Embryonic facial prominence (tissue), 1 donor: ENCODE results near the gene EIF4E1B.

Experiments
- DNase-seq: peaks from one replicate; pipeline ENCODE4 v3.0.0-alpha.2; 2016; ENCODE audit errors: extremely low spot score

EIF4E1B gene

DNA sequence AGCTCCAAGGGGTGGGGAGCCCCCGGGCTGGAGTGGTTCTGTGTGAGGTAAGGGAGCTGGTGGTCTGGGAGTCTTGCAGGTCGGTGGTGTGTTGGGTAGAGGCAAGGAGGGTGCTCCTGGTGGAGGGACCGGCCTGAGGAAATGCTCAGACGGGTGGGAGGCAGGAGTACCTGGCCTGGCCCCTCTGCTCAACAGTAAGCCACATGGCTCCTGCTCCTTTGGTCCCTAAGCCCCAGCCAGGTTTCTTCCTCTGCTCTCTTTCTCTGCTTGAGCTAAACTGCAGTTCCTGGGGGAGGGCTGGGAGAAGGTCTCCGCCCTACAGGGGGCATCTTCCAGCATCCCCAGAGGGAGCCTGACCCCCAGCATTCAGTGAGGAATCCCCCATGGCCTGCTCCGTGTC lies 34.0 kb downstream of the EIF4E1B start:
- no peak for DNase-seq

DNA sequence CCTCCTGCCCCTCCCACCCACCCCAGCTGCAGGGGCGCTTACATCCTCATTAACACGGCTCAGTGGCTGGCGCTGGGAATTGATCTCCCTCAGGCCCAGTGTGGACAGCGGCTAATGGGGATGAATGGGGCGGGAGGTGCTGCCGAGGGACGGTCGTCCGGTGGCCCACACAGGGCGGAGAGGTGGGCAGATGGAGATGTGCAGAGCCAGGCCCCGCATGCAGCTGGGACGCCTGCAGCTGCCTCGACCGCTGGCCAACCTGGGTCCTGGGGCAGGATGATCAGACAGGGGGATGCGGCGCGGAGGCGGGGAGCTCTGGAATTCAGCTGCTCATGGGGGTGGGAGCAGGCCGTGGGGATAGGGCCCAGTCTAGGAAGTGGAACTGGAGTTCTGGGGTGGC lies 34.4 kb downstream of the EIF4E1B start:
- DNase-seq = no peak

DNA sequence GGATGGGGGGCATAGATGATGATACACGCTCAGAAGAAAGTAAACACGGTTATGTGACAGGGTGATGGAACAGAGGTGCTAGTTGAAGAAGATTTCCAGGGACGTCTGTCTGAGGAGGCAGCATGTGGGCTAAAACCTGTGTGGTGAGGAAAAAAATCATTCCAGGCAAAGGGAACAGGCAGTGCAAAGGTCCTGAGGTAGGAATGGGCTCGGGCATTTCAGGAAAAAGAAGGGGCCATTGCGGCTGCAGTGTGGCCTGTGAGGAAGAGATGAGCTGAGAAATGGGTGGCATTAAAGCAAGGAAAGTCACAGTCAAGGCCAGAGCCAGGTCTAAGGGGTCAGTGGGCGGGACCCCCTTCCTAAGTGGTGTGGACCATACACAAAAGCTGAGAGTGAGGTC lies 35.0 kb downstream of the EIF4E1B start:
- no peak for DNase-seq

DNA sequence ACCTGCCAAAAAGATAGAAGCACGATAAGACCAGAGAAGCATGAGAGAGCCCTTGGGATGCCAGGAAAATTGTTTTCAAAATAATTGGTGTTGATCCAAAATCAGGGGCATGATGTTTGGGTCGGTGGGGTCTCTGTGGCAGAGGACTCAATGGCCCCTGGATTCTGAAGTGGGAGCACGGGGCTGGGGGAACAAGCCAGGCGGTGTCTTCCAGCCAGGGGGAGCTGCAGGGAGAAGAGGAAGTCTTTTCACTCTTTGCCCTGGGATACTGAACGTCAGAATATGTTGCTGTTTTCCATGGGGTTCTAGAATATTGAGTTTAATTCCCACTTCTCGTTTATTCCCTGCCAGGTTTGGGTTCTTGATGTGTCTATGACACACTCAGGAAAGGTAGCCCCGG lies 37.2 kb downstream of the EIF4E1B start:
- no peak for DNase-seq

DNA sequence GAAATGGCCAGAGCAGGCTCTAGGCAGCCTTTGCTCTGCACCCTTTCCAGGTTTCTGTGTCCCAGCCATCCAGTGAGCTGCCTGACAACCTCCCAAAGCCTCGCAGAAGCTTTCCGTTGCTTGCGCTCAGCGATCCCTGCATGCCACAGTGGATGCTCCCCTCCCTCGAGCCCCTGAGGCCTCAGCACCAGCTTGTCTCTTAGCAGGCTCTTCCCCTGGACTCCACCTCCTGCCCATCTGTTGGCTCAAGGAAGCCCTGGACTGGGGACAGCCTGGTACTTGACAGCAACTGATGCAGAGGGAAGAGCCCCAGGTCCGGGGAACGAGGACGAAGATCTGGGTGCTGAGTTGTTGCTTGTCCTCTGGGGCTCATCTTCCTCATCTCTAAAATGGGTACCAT lies 40.0 kb downstream of the EIF4E1B start:
- DNase-seq = no peak

DNA sequence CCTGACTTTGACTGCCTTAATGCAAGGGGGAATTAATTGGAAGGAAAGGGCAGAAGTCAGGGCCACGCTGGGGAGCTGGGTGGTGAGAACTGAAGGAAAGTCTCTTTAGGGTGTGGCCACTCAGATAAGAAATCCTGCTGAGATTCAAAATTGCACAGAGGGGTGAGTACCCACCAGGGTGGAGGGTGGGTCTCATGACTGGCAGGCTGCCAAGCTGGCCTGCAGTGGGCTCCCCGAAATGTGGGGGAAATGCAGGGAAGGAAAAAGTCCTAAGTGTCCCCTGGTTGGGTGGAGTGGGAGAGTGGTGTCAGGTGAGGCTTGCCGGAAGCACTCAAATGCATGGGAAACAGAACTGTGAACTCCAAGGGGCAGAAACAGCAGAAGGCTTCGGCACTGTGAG lies 40.9 kb downstream of the EIF4E1B start:
- DNase-seq = no peak

DNA sequence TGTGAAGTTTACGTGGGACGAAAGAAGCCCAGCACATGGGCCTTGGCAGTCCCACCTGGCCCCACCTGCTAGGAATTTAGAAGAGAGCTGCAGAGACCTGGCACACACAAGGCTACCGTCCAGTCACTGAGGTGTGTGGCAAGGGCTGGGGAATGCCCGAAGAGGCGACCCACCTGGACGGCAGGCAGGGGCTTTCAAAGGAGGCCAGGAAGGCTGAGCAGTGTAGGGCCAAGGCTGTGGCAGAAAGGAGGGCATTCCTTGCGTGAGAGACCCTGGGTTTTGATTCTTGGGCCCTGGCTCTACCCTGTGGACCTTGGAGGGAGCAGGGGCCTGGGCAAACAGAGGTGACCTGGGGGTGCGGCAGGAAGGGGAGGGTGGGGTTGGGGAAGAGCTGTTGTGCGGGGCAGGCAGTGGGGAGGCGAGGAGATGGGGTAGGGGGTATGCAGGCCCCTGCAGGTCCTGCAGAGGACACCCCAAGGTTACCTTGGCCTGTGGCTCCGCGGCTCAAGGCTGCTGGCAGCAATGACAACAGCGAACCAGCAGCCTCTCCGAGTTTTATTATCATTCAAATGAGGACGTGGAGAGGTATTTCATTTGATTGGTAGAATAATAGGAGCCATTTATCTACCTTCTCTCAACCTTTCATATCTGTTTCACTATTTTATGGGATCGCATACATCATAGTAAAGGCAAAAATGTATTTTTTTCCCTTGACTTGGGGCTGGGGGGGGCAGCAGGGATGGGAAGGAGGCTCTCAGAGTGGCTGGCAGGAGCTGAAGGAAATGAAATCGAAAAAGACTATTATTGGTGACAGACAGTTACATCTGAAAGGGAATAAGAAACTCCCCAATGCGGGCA lies 41.6 kb downstream of the EIF4E1B start:
- DNase-seq = no peak

DNA sequence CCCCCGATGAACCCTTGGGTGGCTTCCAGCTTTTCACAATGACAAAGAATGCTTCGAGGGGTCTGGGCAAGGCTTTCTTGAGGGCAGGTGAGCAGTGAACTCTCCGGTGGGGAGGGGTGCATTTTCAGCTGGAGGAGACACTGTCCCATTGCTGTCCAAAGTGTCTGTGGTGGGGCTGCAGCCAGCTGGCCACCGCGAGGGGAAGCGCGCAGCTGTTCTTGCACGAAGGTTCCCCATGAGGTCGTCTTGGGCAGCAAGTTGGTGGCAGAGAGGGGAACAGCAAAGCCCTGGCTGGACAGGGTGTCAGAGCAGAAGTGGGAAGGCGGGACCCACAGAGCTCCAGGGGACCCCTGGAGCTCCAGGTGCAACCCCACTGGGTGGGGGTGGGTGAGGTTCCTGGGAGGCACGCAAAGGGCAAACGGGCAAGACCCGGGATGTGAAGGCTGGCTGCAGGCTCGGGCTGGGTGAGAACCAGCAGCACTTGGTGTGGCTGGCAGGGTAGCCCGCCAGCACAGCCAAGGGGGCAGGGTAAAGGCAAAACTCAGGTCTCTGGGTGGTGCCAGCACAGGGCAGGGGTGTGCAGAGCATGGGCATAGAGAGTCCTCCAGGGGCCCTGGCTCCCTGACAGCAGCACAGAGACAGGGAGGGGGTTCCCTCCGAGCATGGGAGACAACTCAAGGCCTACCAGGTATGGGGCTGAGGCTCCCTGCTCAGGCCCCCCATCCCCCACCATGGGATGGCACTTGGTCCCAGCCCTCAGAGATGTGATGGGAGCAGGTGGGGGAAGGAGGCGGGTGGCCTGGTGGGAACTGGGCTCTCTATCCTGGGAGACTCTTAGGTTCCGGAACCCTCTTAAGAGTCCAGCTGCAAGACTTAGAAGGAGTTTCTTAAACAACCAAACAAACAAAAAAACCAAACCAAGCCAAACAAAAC lies 43.4 kb downstream of the EIF4E1B start:
- DNase-seq = no peak

DNA sequence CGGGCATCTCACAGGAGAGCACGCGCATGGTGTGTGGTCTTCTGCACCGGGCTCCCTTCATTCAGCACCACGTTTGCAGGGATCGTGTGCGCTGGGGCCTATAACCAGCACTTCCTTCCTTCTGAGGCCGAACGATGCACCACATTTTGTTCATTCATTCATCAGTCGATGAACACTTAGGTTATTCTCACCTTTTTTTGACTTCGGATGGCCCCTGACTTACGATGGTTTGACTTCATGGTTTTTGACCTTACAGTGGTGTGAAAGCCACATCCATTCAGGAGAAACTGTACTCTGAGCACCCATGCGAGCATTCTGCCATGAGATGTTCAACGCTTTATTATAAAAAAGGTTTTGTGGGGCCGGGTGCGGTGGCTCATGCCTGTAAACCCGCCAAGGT lies 44.3 kb downstream of the EIF4E1B start:
- DNase-seq = no peak

DNA sequence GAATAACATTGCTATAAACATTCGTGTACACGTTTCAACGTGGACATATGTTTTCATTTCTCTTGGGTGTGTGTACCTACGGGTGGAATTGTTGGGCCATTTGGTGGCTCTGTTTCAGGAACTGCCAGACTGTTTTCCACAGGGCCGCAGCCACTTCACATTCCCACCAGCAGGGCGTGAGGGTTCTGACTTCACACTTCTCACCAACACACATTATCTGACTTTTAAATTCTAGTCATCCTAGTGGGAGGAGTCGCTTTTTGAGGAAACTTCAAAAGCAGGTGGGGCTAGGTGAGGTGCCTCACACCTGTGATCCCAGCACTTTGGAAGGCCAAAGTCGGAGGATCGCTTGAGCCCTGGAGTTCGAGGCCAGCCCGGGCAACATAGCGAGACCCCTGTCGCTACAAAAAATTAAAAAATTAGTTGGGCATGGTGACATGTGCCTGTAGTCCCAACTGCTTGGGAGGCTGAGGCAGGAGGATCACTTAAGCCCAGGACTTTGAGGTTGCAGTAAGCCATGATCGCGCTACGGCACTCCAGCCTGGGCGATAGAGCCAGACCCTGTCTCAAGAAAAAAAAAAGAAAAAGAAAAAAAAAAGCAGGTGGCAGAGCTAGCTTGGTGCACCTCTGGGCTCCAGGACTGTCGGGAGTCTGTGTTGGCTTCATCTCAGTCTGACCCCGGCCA lies 45.3 kb downstream of the EIF4E1B start:
- DNase-seq = no peak

DNA sequence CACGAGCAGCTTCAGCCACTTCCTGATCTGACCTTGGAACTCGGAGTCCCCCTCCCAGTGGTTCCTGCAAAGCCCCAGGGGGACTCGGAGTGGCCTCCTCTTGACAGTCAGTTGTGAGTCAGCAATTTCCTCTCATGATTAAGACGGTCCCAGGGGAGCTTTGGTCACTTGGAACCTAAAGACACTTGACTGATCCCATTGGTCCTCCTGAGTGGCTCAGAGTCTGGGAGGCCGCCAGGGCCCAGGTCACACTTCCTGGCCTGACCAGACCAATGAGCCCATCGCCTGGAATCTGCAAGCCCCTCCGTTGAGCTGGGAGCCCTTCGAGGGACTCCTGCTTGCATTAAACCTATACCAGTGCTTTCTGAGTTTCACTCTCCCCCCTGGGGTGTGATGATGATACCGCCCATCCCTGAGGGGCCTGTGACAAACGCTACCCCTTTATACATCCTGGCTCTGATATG lies 45.9 kb downstream of the EIF4E1B start:
- DNase-seq = no peak

DNA sequence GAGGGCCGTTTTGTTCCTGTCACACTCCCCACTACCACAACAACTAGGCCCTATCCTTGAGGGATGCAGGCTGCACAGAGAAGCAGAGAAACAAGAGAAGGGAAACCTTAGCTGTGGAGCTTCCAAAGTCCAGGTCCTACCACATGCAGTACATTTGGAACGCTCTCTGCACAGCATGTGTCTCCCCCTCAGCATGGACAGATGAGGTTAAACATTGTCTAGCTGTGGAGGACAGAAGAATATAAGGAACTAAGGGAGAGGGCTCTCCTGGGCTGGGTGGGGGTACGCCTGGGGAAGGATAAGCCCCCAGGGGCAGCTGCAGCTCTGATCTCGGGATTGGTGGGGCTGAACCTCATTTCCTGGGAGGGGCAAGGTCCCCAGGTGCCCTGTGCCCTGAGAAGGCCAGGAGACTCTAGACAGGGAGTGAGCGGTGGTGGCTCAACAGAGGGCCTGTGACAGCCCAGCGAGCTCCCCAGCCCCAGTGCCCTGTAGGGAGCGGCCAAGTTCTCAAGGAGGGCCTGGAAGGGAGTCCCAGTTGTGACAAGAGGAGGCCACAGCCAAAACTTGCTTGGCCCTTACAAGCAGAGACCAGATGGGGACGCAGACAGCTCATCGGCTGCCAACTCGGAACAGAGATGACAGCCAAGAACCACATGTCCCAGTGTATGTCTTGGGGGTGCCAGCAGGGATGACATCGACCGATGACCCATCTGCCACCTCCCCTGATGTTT lies 46.9 kb downstream of the EIF4E1B start:
- no peak for DNase-seq

DNA sequence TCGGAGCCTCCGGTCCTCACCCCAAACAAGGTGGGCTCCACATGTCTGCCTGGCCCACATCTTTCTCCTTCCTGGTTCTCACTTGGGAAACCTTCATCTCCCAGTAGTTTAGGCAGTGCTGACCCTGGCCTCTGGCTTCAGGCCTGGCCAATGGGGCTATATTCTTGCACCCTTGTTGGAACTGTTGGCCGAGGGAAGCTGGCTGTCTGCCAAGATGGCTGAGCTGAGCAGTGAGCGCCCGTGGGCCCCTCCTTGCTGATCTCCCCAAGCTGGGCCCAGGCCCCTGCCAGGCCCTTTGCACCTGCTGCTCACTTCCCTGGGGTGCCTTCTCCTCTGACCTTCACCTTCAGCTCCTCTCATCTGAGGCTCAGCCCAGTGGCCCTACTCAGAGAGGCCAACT lies 48.1 kb downstream of the EIF4E1B start:
- DNase-seq = no peak

DNA sequence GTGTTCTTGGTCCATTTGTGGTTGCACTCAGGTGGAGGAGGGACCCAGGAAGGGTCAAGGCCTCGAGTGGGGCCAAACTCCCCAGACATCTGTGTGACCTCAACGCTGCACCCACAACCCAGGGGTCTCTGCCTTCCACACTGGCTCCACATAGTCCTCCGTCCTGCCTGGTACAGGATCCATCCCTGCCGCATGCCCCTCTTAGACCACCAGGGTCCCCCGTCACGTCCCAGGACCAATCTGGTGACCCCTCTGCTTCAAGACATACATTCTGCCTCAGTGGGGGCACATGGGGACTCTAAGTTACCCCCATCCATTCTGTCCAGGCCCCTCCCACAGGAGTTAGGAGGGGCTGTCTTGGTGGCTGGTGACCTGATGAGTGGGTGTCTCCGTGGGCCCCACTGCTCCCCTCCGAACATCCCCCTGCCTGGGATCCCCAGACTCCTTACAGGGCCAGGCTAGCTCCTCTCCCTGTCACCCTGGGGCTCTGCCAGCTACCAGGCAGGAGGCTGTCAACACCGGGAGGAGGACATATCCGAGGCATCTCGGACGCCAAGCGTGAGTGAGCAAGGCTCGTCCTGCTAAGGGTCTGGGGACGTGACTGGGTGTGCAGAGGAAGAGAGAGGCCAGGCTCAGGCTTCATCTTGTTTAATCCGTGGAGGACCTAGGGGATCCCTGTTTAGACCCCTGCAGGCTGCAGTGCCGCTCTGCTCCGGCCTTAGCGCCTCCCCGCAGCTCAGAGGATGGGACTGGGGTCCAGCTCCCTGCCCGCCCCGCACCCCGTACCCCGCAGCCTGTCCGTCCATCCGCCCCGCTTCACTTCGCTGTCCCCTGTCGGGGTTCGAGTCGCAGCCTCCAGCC lies 49.1 kb downstream of the EIF4E1B start:
- no peak for DNase-seq

DNA sequence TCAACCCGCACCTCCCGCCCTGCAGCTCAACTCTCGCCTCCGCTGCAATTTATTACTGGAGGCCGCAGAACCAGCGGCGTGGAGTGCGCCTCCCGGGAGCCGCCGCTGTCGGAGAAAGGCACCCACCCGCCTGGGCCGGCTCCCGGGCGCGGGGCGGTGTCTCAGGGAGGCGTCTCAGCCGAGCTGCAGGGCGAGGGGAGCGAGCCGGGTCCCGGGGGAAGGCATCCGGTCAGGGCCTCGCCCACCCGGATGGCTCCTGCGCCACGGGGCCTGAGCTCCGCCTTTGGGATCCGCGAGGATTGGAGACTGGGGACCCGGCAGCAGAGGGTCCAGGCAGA lies 49.7 kb downstream of the EIF4E1B start:
- no peak for DNase-seq

DNA sequence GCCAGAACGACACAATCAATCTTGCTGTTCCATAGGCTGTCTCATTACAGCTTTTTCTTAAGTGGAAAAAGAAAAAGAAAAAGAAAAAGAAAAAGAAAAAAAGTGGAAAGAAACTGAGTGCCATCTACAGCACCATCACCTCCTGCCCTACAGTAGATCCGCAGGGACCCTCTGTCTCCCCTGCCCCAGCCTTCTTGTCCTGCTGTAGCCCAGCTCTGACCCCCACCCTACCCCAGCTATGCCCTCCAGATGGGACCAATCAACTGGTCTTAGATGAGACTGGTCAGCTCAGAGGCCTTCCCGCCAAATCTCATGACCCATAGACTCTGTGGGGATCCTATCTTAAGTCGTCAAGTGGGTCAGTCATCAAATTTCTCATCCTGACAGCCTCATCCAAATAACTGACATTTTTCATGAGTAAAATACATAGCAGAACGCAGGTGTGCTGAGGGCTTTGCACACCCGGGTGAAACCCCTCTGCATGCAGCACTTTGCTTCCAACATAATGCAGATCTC lies 51.6 kb downstream of the EIF4E1B start:
- no peak for DNase-seq

DNA sequence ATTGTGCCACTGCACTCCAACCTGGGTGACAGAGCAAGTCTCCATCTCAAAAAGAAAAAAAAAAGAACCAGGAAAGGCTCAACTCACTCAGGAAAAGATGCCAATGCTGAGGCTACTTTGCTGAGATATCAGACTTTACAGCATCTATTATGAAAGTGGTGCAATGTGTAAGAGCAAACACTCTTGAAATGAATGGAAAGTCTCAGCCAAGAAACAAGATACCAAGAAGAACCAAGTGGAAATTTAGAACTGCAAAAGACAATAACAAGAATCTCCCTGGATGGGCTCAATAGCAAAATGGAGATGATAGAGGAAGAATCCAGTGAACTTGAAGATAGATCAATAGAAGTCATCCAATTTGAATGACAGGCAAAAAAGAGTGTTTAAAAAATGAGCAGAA lies 54.5 kb downstream of the EIF4E1B start:
- no peak for DNase-seq

DNA sequence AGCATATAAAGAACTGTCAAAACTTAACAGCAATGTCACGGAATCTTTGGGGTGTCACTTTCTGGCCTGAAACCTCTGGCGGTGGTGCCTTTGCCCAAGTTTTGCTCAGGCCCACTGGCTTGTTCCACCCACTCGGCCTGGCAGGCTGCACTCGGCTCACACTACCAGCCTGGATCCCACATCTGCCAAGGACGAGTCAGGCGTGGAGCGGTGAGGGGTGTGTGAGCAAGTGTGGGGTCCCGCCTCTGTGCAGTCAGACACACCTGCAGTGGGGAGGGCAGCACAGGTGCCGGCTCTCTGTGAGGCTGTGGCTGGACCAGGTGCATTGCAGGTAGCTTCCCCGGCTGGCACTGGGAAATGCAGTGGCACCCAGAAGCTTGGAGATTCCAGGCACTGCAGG lies 56.8 kb downstream of the EIF4E1B start:
- DNase-seq = no peak

DNA sequence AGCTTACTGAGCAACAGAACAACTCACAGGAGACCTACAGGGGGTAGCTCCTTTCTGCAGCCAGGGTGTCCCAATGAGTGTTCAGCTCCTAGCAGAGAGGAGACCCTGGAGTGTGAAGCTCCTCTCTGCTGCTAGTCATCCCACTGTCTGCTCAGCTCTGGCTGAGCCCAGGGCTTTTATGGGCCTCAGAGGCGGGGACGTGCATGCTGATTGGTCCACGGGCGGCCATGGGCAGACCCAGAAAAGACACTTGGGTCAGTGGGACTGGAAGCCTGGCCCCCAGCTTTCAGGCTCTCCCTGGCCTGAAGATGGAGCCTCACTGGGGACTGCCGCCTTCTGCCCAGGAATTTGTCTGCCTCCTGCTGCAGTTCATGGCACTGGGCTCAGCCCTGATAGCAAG lies 57.4 kb downstream of the EIF4E1B start:
- no peak for DNase-seq

DNA sequence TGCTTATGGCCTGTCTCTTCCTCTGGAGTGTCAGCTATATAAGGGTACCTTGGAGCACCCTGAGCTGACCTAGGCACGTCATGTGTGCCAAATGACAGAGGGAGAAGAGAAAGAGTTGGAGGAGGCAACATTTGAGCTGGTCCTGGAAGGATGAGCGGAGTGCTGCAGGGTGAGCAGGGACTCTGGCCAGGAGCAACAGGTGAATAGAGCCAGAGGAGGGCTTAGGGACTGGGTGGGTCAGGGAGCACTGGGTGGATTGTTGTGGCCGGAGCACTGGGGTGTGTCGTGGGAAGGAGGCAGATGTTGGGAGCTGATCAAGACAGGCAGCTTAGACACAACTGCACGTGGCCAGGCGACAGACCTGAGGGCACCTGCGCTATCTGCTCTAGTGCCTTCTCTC lies 60.4 kb downstream of the EIF4E1B start:
- no peak for DNase-seq
